ENCODE results near the gene F2RL3. TPM values are rescaled to one million over a fixed set of nuclear protein-coding genes. Genes with fewer than 3 reads are reported as not detected.

The F2RL3 gene
- total RNA-seq, 4 donors from 2014 or later = 2.2 to 9.4 (median 6.3) TPM

- TF ChIP-seq CTCF (IDR thresholded peaks at IDR 0.05 in 4 of 5, conservative IDR thresholded peaks at IDR 0.05 in 1 of 5) = no peak
- no peak for TF ChIP-seq POLR2A (IDR thresholded peaks at IDR 0.05)
Observed at GRCh38 chr19:16927883-16928282, 39.1 kb downstream of the F2RL3 start.

GRCh38 chr19:16928351-16928750 lies 39.6 kb downstream of the F2RL3 start:
- in situ Hi-C loops (cut with MboI; ENCODE audit: low sequenced_read_pairs in 4 of 4) (no loop called here), intact Hi-C loops (cut with DNase I; ENCODE audit: low total_unique reads) (no loop called here)
- Histone ChIP-seq H3K4me1 (no peaks in the 10 kb centered on the region), H3K36me3 (no peaks in the 10 kb centered on the region), H3K27me3 (no peaks in the 10 kb centered on the region), H3K4me3 (no peak overlapping the region), H3K9me3 (no peaks in the 10 kb centered on the region), H3K27ac (no peak overlapping the region)
- TF ChIP-seq POLR2A (IDR thresholded peaks at IDR 0.05) (no peak), CTCF (IDR thresholded peaks at IDR 0.05 in 4 of 5, conservative IDR thresholded peaks at IDR 0.05 in 1 of 5) (no peak)
- ATAC-seq (no peak), DNase-seq (no peak)

More at GRCh38 chr19:16927883-16928282, 39.1 kb downstream of the F2RL3 start:
- Histone ChIP-seq H3K27ac (no peak overlapping the region), H3K4me1 (no peaks in the 10 kb centered on the region), H3K27me3 (no peaks in the 10 kb centered on the region), H3K4me3 (no peak overlapping the region), H3K36me3 (no peaks in the 10 kb centered on the region), H3K9me3 (no peaks in the 10 kb centered on the region)
- in situ Hi-C loops (cut with MboI; ENCODE audit: low sequenced_read_pairs in 4 of 4) = no loop called here
- ATAC-seq = no peak
- no peak for DNase-seq
- intact Hi-C loops (cut with DNase I; ENCODE audit: low total_unique reads) = no loop called here

- intact Hi-C loops (cut with DNase I; ENCODE audit: low total_unique reads) = no loop called here
- in situ Hi-C loops (cut with MboI; ENCODE audit: low sequenced_read_pairs in 4 of 4) = no loop called here
- no peaks in the 10 kb centered on the region for H3K4me1 ChIP-seq
- no peaks in the 10 kb centered on the region for H3K9me3 ChIP-seq
- DNase-seq = no peak
- H3K27me3 ChIP-seq = no peaks in the 10 kb centered on the region
- TF ChIP-seq POLR2A (IDR thresholded peaks at IDR 0.05) (no peak), CTCF (IDR thresholded peaks at IDR 0.05 in 4 of 5, conservative IDR thresholded peaks at IDR 0.05 in 1 of 5) (no peak)
- ATAC-seq = no peak
- H3K27ac ChIP-seq = no peak overlapping the region
- no peaks in the 10 kb centered on the region for H3K36me3 ChIP-seq
- no peak overlapping the region for H3K4me3 ChIP-seq
Observed at GRCh38 chr19:16928916-16929315, 40.1 kb downstream of the F2RL3 start.

- in situ Hi-C loops (cut with MboI; ENCODE audit: low sequenced_read_pairs in 4 of 4) (no loop called here), intact Hi-C loops (cut with DNase I; ENCODE audit: low total_unique reads) (no loop called here)
- ATAC-seq (no peak), DNase-seq (no peak)
- Histone ChIP-seq H3K9me3 (no peaks in the 10 kb centered on the region), H3K4me3 (no peak overlapping the region), H3K36me3 (no peaks in the 10 kb centered on the region), H3K27ac (no peak overlapping the region), H3K4me1 (no peaks in the 10 kb centered on the region), H3K27me3 (no peaks in the 10 kb centered on the region)
- TF ChIP-seq CTCF (IDR thresholded peaks at IDR 0.05 in 4 of 5, conservative IDR thresholded peaks at IDR 0.05 in 1 of 5) (no peak), POLR2A (IDR thresholded peaks at IDR 0.05) (no peak)
Observed at GRCh38 chr19:16930753-16931152, 42.0 kb downstream of the F2RL3 start.

DNA sequence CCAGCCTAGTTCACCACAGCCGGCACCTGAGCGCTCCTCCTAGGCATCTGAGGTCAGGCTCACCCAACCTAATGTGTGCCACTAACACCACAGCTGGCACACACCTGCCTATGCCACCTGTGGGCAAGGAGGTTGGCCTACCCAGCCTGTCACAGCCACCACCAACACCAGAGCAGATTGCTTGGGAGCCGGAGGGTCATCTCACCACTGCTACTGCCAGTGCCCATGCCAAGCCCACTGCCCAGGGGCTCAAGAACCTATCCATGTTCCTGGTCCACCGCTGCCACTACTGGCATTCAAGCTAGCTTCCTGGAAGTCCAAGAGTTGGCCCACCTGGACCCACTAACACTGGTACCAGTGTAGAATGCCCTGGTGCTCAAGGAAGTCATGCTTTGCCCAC lies 42.5 kb downstream of the F2RL3 start:
- ATAC-seq (no peak), DNase-seq (no peak)
- Histone ChIP-seq H3K4me1 (no peaks in the 10 kb centered on the region), H3K36me3 (no peaks in the 10 kb centered on the region), H3K27ac (no peak overlapping the region), H3K4me3 (no peak overlapping the region), H3K9me3 (no peaks in the 10 kb centered on the region), H3K27me3 (no peaks in the 10 kb centered on the region)
- in situ Hi-C loops (cut with MboI; ENCODE audit: low sequenced_read_pairs in 4 of 4) = no loop called here
- intact Hi-C loops (cut with DNase I; ENCODE audit: low total_unique reads) = no loop called here
- TF ChIP-seq CTCF (IDR thresholded peaks at IDR 0.05 in 4 of 5, conservative IDR thresholded peaks at IDR 0.05 in 1 of 5) (no peak), POLR2A (IDR thresholded peaks at IDR 0.05) (no peak)
